ENCODE measurements around the gene CLNK.

The CLNK gene

GRCh38 chr4:10587697-10588096, 96.9 kb downstream of the CLNK start:
- H3K27me3 ChIP-seq (ENCODE audit: control insufficient read depth in 2 of 2, insufficient read depth in 2 of 2, low read length in 2 of 2), result no peaks in the 10 kb centered on the region
- H3K36me3 ChIP-seq (ENCODE audit: control insufficient read depth in 2 of 2, insufficient read depth in 2 of 2, low read length in 2 of 2), result no peaks in the 10 kb centered on the region
- H3K4me3 ChIP-seq (ENCODE audit: low read length in 2 of 2), result no peak overlapping the region
- H3K4me1 ChIP-seq (ENCODE audit: control insufficient read depth in 2 of 2, insufficient read depth in 2 of 2, low read length in 2 of 2), result peaks cover 0 to 6% of the 10 kb centered on the region in 2 donors
- no peak overlapping the region for H3K27ac ChIP-seq (ENCODE audit: low read depth in 2 of 2, low read length in 2 of 2)
- no peaks in the 10 kb centered on the region for H3K9me3 ChIP-seq (ENCODE audit: control insufficient read depth in 2 of 2, low read length in 2 of 2)
- no peak overlapping the region for H3K9ac ChIP-seq (ENCODE audit: low read depth in 1 of 2, low read length in 2 of 2)

GRCh38 chr4:10587296-10587695, 97.3 kb downstream of the CLNK start:
- no peaks in the 10 kb centered on the region for H3K27me3 ChIP-seq (ENCODE audit: control insufficient read depth in 2 of 2, insufficient read depth in 2 of 2, low read length in 2 of 2)
- no peaks in the 10 kb centered on the region for H3K36me3 ChIP-seq (ENCODE audit: control insufficient read depth in 2 of 2, insufficient read depth in 2 of 2, low read length in 2 of 2)
- peaks cover 0 to 6% of the 10 kb centered on the region in 2 donors for H3K4me1 ChIP-seq (ENCODE audit: control insufficient read depth in 2 of 2, insufficient read depth in 2 of 2, low read length in 2 of 2)
- H3K9me3 ChIP-seq (ENCODE audit: control insufficient read depth in 2 of 2, low read length in 2 of 2), result no peaks in the 10 kb centered on the region
- no peak overlapping the region for H3K9ac ChIP-seq (ENCODE audit: low read depth in 1 of 2, low read length in 2 of 2)
- no peak overlapping the region for H3K27ac ChIP-seq (ENCODE audit: low read depth in 2 of 2, low read length in 2 of 2)
- H3K4me3 ChIP-seq (ENCODE audit: low read length in 2 of 2), result no peak overlapping the region

- peak overlapping the region; percentile 56 for H3K4me3 ChIP-seq (ENCODE audit: low read length in 2 of 2)
- peak overlapping the region in 1 of 2 donors; percentile 32 for H3K9ac ChIP-seq (ENCODE audit: low read depth in 1 of 2, low read length in 2 of 2)
- peaks cover 0 to 6% of the 10 kb centered on the region in 2 donors for H3K4me1 ChIP-seq (ENCODE audit: control insufficient read depth in 2 of 2, insufficient read depth in 2 of 2, low read length in 2 of 2)
- H3K36me3 ChIP-seq (ENCODE audit: control insufficient read depth in 2 of 2, insufficient read depth in 2 of 2, low read length in 2 of 2), result no peaks in the 10 kb centered on the region
- H3K27me3 ChIP-seq (ENCODE audit: control insufficient read depth in 2 of 2, insufficient read depth in 2 of 2, low read length in 2 of 2), result no peaks in the 10 kb centered on the region
- H3K27ac ChIP-seq (ENCODE audit: low read depth in 2 of 2, low read length in 2 of 2), result no peak overlapping the region
- H3K9me3 ChIP-seq (ENCODE audit: control insufficient read depth in 2 of 2, low read length in 2 of 2), result no peaks in the 10 kb centered on the region
Measured at GRCh38 chr4:10584042-10584441, 100.5 kb downstream of the CLNK start.

DNA sequence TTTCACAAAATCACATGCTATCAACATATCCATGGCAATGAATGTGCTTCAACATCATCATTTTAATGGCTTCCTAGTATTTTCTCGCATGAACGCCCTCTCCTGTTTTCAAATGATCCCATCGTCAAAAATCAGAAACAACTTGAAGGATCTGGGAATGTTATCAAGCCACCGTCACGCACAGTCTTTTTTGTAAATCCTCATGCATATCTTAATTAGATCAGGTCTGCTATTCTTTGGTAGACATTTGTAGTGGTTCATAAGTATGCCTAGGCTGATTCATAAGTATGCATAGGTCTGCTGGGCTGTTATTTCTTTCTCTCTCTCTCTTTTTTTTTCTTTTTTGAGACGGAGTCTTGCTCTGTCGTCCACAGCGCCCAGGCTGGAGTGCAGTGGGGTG, 101.6 kb downstream of the CLNK start:
- Histone ChIP-seq H3K27ac (ENCODE audit: low read depth in 2 of 2, low read length in 2 of 2) (no peak overlapping the region), H3K9ac (ENCODE audit: low read depth in 1 of 2, low read length in 2 of 2) (no peak overlapping the region), H3K4me1 (ENCODE audit: control insufficient read depth in 2 of 2, insufficient read depth in 2 of 2, low read length in 2 of 2) (peaks cover 0 to 6% of the 10 kb centered on the region in 2 donors), H3K4me3 (ENCODE audit: low read length in 2 of 2) (no peak overlapping the region), H3K27me3 (ENCODE audit: control insufficient read depth in 2 of 2, insufficient read depth in 2 of 2, low read length in 2 of 2) (no peaks in the 10 kb centered on the region), H3K9me3 (ENCODE audit: control insufficient read depth in 2 of 2, low read length in 2 of 2) (no peaks in the 10 kb centered on the region), H3K36me3 (ENCODE audit: control insufficient read depth in 2 of 2, insufficient read depth in 2 of 2, low read length in 2 of 2) (no peaks in the 10 kb centered on the region)

- no peaks in the 10 kb centered on the region for H3K9me3 ChIP-seq (ENCODE audit: control insufficient read depth in 2 of 2, low read length in 2 of 2)
- H3K4me3 ChIP-seq (ENCODE audit: low read length in 2 of 2), result no peak overlapping the region
- H3K4me1 ChIP-seq (ENCODE audit: control insufficient read depth in 2 of 2, insufficient read depth in 2 of 2, low read length in 2 of 2), result peaks cover 0 to 6% of the 10 kb centered on the region in 2 donors
- no peak overlapping the region for H3K9ac ChIP-seq (ENCODE audit: low read depth in 1 of 2, low read length in 2 of 2)
- H3K27ac ChIP-seq (ENCODE audit: low read depth in 2 of 2, low read length in 2 of 2), result no peak overlapping the region
- no peaks in the 10 kb centered on the region for H3K27me3 ChIP-seq (ENCODE audit: control insufficient read depth in 2 of 2, insufficient read depth in 2 of 2, low read length in 2 of 2)
- no peaks in the 10 kb centered on the region for H3K36me3 ChIP-seq (ENCODE audit: control insufficient read depth in 2 of 2, insufficient read depth in 2 of 2, low read length in 2 of 2)
Measured at GRCh38 chr4:10582059-10582686, 102.4 kb downstream of the CLNK start.

GRCh38 chr4:10581022-10581421, 103.5 kb downstream of the CLNK start:
- no peak overlapping the region for H3K27ac ChIP-seq (ENCODE audit: low read depth in 2 of 2, low read length in 2 of 2)
- peaks cover 0 to 6% of the 10 kb centered on the region in 2 donors for H3K4me1 ChIP-seq (ENCODE audit: control insufficient read depth in 2 of 2, insufficient read depth in 2 of 2, low read length in 2 of 2)
- no peak overlapping the region for H3K9ac ChIP-seq (ENCODE audit: low read depth in 1 of 2, low read length in 2 of 2)
- no peak overlapping the region for H3K4me3 ChIP-seq (ENCODE audit: low read length in 2 of 2)
- H3K36me3 ChIP-seq (ENCODE audit: control insufficient read depth in 2 of 2, insufficient read depth in 2 of 2, low read length in 2 of 2), result no peaks in the 10 kb centered on the region
- no peaks in the 10 kb centered on the region for H3K9me3 ChIP-seq (ENCODE audit: control insufficient read depth in 2 of 2, low read length in 2 of 2)
- H3K27me3 ChIP-seq (ENCODE audit: control insufficient read depth in 2 of 2, insufficient read depth in 2 of 2, low read length in 2 of 2), result no peaks in the 10 kb centered on the region

DNA sequence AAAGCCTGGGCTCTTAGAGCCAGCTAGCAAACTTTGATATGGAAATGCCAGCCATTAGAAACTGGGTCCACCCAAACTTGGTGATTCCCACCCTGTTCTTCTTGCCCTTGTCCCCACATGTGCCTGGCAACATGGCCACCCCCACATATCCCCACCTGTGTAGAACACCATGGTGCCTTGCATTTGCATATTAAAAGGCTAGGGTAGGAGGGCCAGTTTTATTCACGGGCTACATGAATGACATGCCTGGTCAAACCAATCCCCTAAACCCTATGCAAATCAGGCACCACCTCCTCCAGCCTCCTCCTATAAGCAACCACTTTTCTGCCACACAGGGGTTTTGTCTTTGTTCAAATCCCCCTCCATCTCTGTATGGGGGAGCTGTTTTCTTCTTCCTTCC, 104.9 kb downstream of the CLNK start:
- no peaks in the 10 kb centered on the region for H3K27me3 ChIP-seq (ENCODE audit: control insufficient read depth in 2 of 2, insufficient read depth in 2 of 2, low read length in 2 of 2)
- H3K9ac ChIP-seq (ENCODE audit: low read depth in 1 of 2, low read length in 2 of 2), result no peak overlapping the region
- no peak overlapping the region for H3K4me3 ChIP-seq (ENCODE audit: low read length in 2 of 2)
- peaks cover 0 to 6% of the 10 kb centered on the region in 2 donors for H3K4me1 ChIP-seq (ENCODE audit: control insufficient read depth in 2 of 2, insufficient read depth in 2 of 2, low read length in 2 of 2)
- H3K27ac ChIP-seq (ENCODE audit: low read depth in 2 of 2, low read length in 2 of 2), result no peak overlapping the region
- no peaks in the 10 kb centered on the region for H3K36me3 ChIP-seq (ENCODE audit: control insufficient read depth in 2 of 2, insufficient read depth in 2 of 2, low read length in 2 of 2)
- H3K9me3 ChIP-seq (ENCODE audit: control insufficient read depth in 2 of 2, low read length in 2 of 2), result no peaks in the 10 kb centered on the region

GRCh38 chr4:10577508-10578426, 106.8 kb downstream of the CLNK start:
- no peak overlapping the region for H3K27ac ChIP-seq (ENCODE audit: low read depth in 2 of 2, low read length in 2 of 2)
- H3K4me1 ChIP-seq (ENCODE audit: control insufficient read depth in 2 of 2, insufficient read depth in 2 of 2, low read length in 2 of 2), result no peaks in the 10 kb centered on the region
- H3K9me3 ChIP-seq (ENCODE audit: control insufficient read depth in 2 of 2, low read length in 2 of 2), result no peaks in the 10 kb centered on the region
- H3K4me3 ChIP-seq (ENCODE audit: low read length in 2 of 2), result no peak overlapping the region
- H3K9ac ChIP-seq (ENCODE audit: low read depth in 1 of 2, low read length in 2 of 2), result no peak overlapping the region
- no peaks in the 10 kb centered on the region for H3K27me3 ChIP-seq (ENCODE audit: control insufficient read depth in 2 of 2, insufficient read depth in 2 of 2, low read length in 2 of 2)
- H3K36me3 ChIP-seq (ENCODE audit: control insufficient read depth in 2 of 2, insufficient read depth in 2 of 2, low read length in 2 of 2), result no peaks in the 10 kb centered on the region

DNA sequence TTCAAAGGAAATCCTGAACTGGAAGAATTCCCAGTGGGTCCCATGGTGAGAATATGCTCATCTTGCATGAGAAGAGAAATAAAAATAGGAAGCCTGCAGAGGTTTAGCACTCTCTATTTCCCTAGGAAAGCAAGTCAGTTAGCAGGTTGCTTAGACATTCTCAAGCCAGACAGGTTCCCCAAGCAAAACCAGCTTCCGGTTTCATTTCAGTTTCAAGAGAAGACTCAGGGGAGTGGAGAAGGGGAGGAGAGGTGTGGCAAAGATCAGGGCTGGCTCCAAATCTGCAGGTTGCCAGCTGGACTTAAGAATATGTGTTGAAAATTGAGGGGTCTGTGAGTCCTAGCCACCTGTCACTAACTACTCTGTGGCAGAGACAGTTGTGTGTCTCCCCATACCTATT, 107.5 kb downstream of the CLNK start:
- no peaks in the 10 kb centered on the region for H3K9me3 ChIP-seq (ENCODE audit: control insufficient read depth in 2 of 2, low read length in 2 of 2)
- H3K4me3 ChIP-seq (ENCODE audit: low read length in 2 of 2), result no peak overlapping the region
- no peaks in the 10 kb centered on the region for H3K4me1 ChIP-seq (ENCODE audit: control insufficient read depth in 2 of 2, insufficient read depth in 2 of 2, low read length in 2 of 2)
- no peak overlapping the region for H3K9ac ChIP-seq (ENCODE audit: low read depth in 1 of 2, low read length in 2 of 2)
- H3K27me3 ChIP-seq (ENCODE audit: control insufficient read depth in 2 of 2, insufficient read depth in 2 of 2, low read length in 2 of 2), result no peaks in the 10 kb centered on the region
- H3K27ac ChIP-seq (ENCODE audit: low read depth in 2 of 2, low read length in 2 of 2), result no peak overlapping the region
- no peaks in the 10 kb centered on the region for H3K36me3 ChIP-seq (ENCODE audit: control insufficient read depth in 2 of 2, insufficient read depth in 2 of 2, low read length in 2 of 2)

- H3K9ac ChIP-seq (ENCODE audit: low read depth in 1 of 2, low read length in 2 of 2), result no peak overlapping the region
- H3K36me3 ChIP-seq (ENCODE audit: control insufficient read depth in 2 of 2, insufficient read depth in 2 of 2, low read length in 2 of 2), result no peaks in the 10 kb centered on the region
- no peaks in the 10 kb centered on the region for H3K9me3 ChIP-seq (ENCODE audit: control insufficient read depth in 2 of 2, low read length in 2 of 2)
- H3K27me3 ChIP-seq (ENCODE audit: control insufficient read depth in 2 of 2, insufficient read depth in 2 of 2, low read length in 2 of 2), result no peaks in the 10 kb centered on the region
- no peaks in the 10 kb centered on the region for H3K4me1 ChIP-seq (ENCODE audit: control insufficient read depth in 2 of 2, insufficient read depth in 2 of 2, low read length in 2 of 2)
- no peak overlapping the region for H3K27ac ChIP-seq (ENCODE audit: low read depth in 2 of 2, low read length in 2 of 2)
- H3K4me3 ChIP-seq (ENCODE audit: low read length in 2 of 2), result no peak overlapping the region
Measured at GRCh38 chr4:10576236-10576635, 108.3 kb downstream of the CLNK start.

Data from mucosa of rectum (tissue), 2 donors.